GM12801 (cell line): Measurements from ENCODE around the gene AIG1.

Experiments used
- CTCF ChIP-seq: IDR thresholded peaks from one replicate; pipeline ENCODE4 v1.5.1; 2011; ENCODE audit warnings: control low read depth; ENCODE audit not compliant: insufficient read length; ENCODE audit errors: extremely low read depth

Gene AIG1

GRCh38 chr6:143125864-143126573 is 65.3 kb downstream of the AIG1 start:
- no peak for TF ChIP-seq CTCF

- no peak for TF ChIP-seq CTCF
These were observed 65.9 kb downstream of the AIG1 start for GRCh38 chr6:143126574-143126941.

GRCh38 chr6:143127941-143128680 is 67.4 kb downstream of the AIG1 start:
- no peak for TF ChIP-seq CTCF

- no peak for TF ChIP-seq CTCF
These were observed 68.0 kb downstream of the AIG1 start for GRCh38 chr6:143128681-143129015.

- no peak for TF ChIP-seq CTCF
These were observed 70.2 kb downstream of the AIG1 start for GRCh38 chr6:143130928-143131327.

- TF ChIP-seq CTCF: no peak
These were observed 74.6 kb downstream of the AIG1 start for GRCh38 chr6:143135325-143135724.

- TF ChIP-seq CTCF: no peak
These were observed 75.3 kb downstream of the AIG1 start for GRCh38 chr6:143135797-143136561.
